Measurements from ENCODE around the gene MBP.
"Not testable (repeated sequence)": the region's sequence is repeated elsewhere in the genome, so short reads cannot be mapped to it uniquely, and the experiment has no call there.

The MBP gene

DNA sequence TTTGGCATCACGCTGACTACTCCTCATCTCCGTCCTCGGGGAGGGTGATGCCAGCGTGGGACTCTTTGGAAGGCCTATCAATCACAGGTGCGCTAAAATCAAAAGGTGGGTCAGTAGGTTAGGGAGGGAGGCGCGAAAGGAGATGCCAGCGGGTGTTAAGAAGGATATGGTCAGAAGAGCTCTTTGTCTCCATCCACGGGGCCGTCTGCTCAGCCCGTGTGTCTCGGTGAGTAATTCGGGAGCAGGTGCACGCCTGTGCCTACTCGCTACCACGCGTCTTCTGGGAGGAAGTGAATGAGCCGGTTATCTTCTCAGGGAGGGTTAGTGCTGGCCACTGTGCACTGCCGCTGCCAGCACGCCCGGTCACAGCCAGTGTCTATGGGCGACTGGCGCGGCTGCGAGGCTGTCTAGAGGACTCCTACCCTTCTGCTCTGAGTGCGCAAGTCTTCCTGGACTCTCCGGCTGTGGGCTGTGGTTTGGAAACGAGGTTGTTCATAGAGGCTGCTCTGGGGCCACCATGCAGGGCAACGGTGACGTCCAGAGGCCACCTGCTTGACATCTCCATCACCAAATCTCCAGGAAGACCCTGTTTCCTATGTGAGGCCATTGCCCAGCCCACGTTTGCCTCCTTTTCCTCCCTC, 153.4 kb downstream of the MBP start:
- no peak overlapping the region for H3K4me3 Mint-ChIP-seq
- peaks cover 10% of the 10 kb centered on the region for H3K36me3 Mint-ChIP-seq (ENCODE audit: low read depth)
- no peak overlapping the region for H3K27ac Mint-ChIP-seq
- H3K27me3 Mint-ChIP-seq = no peaks in the 10 kb centered on the region
- H3K4me1 Mint-ChIP-seq (ENCODE audit: low read depth) = peaks cover 5% of the 10 kb centered on the region
- H3K9me3 Mint-ChIP-seq = no peaks in the 10 kb centered on the region

DNA sequence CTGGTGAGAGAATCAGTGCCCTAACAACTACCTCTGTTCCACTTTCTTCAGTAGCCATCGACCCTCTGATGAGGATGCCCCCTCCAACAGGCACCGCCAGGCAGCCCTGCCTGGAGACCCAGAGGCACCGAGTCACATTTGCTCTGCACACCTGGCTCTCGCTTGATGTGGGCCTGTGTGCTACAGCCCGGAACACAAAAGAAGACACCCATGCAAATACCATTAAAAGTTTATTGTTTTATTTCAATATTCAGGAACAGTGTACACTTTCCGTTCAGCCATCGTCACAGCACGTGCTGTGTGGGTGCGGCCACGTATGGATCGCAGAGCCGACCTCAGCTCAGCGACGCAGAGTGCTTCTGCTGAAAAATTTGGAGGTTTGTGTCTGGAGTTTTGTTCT, 154.0 kb downstream of the MBP start:
- no peak overlapping the region for H3K4me3 Mint-ChIP-seq
- no peak overlapping the region for H3K27ac Mint-ChIP-seq
- H3K36me3 Mint-ChIP-seq (ENCODE audit: low read depth) = peaks cover 12% of the 10 kb centered on the region
- H3K4me1 Mint-ChIP-seq (ENCODE audit: low read depth) = peaks cover 5% of the 10 kb centered on the region
- no peaks in the 10 kb centered on the region for H3K9me3 Mint-ChIP-seq
- H3K27me3 Mint-ChIP-seq = no peaks in the 10 kb centered on the region

DNA sequence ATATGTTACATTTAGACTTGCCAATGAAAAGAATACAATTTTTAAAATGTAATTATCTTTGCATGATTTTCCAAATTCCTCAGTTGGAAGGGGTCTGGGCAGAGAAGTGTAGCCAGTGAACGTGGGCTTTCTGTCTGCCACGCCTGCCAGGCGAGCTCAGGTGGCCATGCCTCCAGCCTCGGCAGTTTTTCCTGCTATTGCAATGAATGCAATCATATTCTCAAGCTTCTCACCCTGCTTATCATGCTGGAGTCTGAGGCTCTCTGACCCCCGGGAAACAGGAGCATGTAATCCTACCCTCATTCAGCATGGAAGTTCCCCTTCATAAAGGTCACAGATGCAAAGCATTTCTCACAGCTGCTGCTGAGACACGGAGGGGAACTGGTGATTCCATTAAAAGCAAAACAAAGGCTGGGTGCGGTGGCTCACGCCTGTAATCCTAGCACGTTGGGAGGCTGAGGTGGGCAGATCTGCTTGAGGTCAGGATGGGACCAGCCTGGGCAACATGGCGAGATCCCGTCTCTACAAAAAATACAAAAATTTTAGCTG, 154.8 kb downstream of the MBP start:
- Mint-ChIP-seq H3K4me1 (ENCODE audit: low read depth) (no peaks in the 10 kb centered on the region), H3K27me3 (no peaks in the 10 kb centered on the region), H3K27ac (no peak overlapping the region), H3K36me3 (ENCODE audit: low read depth) (peaks cover 13% of the 10 kb centered on the region), H3K4me3 (no peak overlapping the region), H3K9me3 (no peaks in the 10 kb centered on the region)

DNA sequence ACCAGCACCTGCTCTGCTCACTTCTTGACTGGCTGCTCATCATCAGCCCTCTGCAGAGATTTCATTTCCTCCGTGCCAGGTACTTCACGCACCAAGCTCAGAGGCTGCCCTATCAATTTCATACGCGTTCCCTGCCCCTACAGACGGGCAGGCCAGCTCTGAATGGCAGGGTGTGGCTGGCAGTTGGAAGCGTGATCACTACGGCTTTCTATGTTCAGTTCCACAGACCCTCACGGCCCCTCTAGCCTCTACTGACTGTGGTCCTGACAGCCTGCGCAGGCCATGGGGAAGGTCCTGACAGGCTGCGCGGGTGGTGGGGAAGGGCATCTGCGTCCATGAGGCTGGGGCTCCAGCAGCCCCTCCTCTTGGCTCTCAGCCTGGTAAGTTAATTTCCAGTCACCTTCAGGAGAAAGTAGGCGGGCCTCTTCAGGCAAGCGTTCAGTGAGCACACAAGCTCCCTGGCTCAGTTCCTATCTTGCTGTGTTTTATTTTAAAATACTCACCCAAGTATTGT, 155.4 kb downstream of the MBP start:
- Mint-ChIP-seq H3K4me1 (ENCODE audit: low read depth) (no peaks in the 10 kb centered on the region), H3K27ac (no peak overlapping the region), H3K36me3 (ENCODE audit: low read depth) (peaks cover 13% of the 10 kb centered on the region), H3K27me3 (no peaks in the 10 kb centered on the region), H3K4me3 (no peak overlapping the region), H3K9me3 (no peaks in the 10 kb centered on the region)

DNA sequence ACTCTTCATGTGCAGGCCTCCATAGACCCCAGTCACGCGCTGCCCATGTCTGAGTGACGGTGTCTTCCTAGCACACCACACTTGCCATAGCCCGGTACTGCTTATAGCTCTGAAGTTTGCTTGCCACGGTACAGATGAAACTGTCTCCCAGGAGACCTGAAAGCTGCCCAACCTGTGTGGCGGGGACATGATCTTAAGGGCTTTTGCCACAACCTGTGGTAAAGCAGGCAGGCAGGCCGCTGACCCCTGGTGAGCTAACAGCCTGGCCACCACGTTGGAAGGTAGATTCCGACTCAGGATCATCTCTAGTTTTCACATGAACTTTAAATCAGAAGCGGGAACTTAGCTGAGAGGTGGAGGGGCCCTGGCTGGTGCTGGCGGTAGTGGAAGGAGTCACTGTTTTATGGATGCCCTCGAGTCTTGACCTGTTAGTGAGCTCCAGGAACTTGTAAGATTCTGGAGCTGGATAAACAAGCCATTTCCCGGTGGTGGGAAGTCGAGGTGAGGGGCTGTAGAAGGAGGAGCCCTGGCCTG, 156.9 kb downstream of the MBP start:
- H3K4me3 Mint-ChIP-seq = no peak overlapping the region
- peaks cover 9% of the 10 kb centered on the region for H3K4me1 Mint-ChIP-seq (ENCODE audit: low read depth)
- no peak overlapping the region for H3K27ac Mint-ChIP-seq
- peaks cover 18% of the 10 kb centered on the region for H3K36me3 Mint-ChIP-seq (ENCODE audit: low read depth)
- H3K9me3 Mint-ChIP-seq = no peaks in the 10 kb centered on the region
- no peaks in the 10 kb centered on the region for H3K27me3 Mint-ChIP-seq

DNA sequence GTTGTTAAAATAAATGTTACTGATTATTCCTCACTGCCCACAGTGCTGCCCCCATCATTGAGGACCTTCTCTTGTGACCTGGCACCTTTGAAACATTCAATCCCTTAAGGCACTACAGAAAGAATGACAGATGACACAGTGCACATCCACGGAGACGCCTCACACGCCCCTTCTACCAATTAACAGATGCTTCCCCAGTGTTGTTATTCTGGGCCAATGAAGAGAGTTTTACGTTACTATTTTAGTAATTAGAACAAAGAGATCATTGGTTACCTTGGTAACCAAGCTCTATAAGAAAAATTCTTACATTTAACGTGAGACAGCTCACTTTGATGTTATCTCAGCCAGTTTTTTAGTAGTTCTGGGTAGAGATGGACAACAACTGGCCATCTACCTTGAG, 158.2 kb downstream of the MBP start:
- no peaks in the 10 kb centered on the region for H3K27me3 Mint-ChIP-seq
- peaks cover 9% of the 10 kb centered on the region for H3K4me1 Mint-ChIP-seq (ENCODE audit: low read depth)
- no peak overlapping the region for H3K4me3 Mint-ChIP-seq

DNA sequence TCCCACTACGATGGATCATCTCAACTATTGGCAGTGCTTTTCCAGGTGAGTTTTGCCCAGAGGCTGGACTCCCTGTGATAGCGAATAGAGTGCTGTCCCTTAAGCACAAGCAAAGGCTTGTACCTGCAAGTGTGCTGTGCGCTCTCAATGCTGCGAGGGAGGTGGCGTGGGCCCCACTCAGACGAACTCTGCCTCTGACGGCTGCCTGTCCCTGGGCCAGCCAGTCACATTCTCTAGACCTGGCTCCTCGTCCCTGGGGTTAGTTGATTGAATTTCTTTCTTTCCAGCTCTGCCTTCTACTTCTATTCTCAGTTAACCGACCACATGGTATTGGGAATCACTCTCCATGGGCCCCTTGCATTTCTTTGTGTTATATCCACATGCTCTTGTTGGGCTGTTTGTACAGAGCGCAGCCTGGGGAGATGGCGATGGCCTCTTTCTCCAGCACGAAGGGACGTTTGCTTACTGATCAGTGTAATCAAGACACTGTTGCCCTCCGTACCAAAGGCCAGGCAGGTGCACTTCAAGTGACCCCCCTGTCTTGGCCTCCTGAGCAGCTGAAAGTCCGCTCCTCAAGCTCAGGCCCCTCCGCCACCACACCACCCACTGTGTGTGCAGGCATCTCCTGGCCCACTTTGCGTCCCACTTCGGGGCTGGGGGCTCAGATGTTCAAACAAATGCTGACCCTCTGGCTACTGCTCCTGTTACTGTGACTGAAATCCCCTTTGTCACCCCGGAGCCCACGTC, 158.9 kb downstream of the MBP start:
- H3K4me3 Mint-ChIP-seq = no peak overlapping the region
- no peak overlapping the region for H3K27ac Mint-ChIP-seq
- H3K36me3 Mint-ChIP-seq (ENCODE audit: low read depth) = peaks cover 14% of the 10 kb centered on the region
- H3K4me1 Mint-ChIP-seq (ENCODE audit: low read depth) = peaks cover 9% of the 10 kb centered on the region
- H3K27me3 Mint-ChIP-seq = no peaks in the 10 kb centered on the region
- no peaks in the 10 kb centered on the region for H3K9me3 Mint-ChIP-seq

More for the DNA sequence above, 158.2 kb downstream of the MBP start:
- no peaks in the 10 kb centered on the region for H3K9me3 Mint-ChIP-seq
- H3K27ac Mint-ChIP-seq = no peak overlapping the region
- peaks cover 14% of the 10 kb centered on the region for H3K36me3 Mint-ChIP-seq (ENCODE audit: low read depth)

DNA sequence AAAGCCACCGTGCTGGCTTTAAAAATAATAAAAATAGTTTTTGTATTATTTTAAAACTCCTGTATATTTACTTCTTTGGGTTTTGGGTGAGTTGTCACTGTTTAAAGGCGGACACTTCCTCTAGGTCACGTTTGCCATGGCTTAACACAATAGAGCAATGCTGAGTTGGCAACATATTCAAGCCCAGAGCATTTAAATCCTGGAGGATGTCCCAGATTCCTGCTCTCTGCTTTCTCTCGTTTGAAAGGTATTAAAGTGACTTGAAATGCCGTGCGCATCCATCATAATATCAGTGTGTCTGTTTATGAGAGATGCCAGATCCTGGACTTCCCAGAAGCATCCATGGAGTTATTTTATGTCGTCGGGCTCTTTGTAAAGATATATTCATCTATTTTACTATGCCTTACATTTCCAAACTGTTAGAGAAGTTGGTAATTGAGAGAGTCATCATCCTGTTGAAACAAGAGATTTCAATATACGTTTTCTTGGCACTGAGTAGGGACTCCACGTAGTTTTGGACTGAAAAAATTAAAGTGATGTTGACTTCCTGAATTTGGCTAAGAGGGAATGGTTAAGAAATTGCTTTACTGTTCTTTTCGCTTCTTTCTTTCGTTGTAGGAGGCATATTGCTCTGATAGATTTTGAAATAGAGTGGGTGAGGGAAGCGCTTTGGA, 159.6 kb downstream of the MBP start:
- H3K27ac Mint-ChIP-seq = no peak overlapping the region
- H3K36me3 Mint-ChIP-seq (ENCODE audit: low read depth) = peaks cover 16% of the 10 kb centered on the region
- H3K9me3 Mint-ChIP-seq = no peaks in the 10 kb centered on the region
- H3K4me3 Mint-ChIP-seq = no peak overlapping the region
- peaks cover 9% of the 10 kb centered on the region for H3K4me1 Mint-ChIP-seq (ENCODE audit: low read depth)
- H3K27me3 Mint-ChIP-seq = no peaks in the 10 kb centered on the region

DNA sequence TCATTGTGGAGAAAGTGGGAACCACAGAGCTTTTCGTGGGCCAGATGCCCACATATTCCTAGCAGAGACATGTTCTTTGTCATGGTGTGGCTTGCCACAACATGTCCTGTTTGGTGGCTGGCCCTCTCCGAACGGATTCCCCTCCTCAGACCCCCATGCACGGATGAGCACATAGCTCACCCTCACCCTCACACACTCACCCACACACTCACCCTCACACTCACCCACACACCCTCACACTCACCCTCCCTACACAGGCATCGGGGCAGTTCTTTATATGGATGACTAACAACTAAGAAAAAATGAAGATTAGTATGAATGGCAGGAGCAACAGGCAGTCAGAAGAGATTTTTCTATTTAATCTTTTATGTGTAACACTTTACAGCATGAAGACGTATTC, 160.3 kb downstream of the MBP start:
- H3K27ac Mint-ChIP-seq = no peak overlapping the region
- H3K9me3 Mint-ChIP-seq = no peaks in the 10 kb centered on the region
- H3K4me3 Mint-ChIP-seq = no peak overlapping the region
- H3K36me3 Mint-ChIP-seq (ENCODE audit: low read depth) = peaks cover 16% of the 10 kb centered on the region
- H3K27me3 Mint-ChIP-seq = no peaks in the 10 kb centered on the region
- H3K4me1 Mint-ChIP-seq (ENCODE audit: low read depth) = peaks cover 9% of the 10 kb centered on the region

DNA sequence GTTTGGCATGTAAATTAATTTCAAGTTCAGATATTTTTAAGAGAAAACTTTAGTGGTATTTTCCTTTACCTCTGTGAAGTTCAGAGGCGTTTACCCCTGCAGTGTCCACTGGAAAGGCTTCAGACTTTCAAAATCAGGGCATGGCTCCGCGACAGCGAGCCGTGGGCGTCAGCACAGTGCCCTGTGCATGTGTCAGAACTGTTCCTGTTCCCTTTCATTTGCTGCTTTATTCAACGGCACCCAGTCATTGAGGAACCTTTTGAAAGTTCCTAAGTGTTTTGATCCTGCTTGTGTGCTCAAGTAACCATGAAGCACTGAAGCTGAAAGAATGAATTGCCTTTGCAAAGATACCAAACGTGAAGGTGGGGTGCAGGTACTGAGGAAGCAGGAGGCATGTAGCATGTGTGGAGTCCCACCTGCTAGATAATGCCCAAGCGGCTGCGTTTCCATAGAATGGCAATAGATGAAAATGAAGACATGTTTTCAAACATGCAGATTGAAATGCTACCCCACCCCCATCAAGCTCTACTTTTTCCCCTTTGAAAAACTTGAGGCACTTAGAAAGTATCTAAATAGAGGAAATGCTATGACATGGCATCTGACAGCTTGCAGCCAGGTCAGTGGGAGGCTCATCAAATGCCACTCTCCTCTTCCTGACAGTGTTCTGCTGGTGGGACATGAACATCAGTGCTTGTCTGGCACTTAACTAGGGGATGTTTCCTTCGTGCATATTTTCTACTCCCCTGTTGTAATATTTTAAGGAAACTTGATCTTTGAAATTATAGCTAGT, 161.6 kb downstream of the MBP start:
- H3K36me3 Mint-ChIP-seq (ENCODE audit: low read depth) = peaks cover 16% of the 10 kb centered on the region
- no peak overlapping the region for H3K27ac Mint-ChIP-seq
- H3K4me1 Mint-ChIP-seq (ENCODE audit: low read depth) = peaks cover 9% of the 10 kb centered on the region
- H3K9me3 Mint-ChIP-seq = no peaks in the 10 kb centered on the region
- H3K27me3 Mint-ChIP-seq = no peaks in the 10 kb centered on the region
- H3K4me3 Mint-ChIP-seq = no peak overlapping the region

DNA sequence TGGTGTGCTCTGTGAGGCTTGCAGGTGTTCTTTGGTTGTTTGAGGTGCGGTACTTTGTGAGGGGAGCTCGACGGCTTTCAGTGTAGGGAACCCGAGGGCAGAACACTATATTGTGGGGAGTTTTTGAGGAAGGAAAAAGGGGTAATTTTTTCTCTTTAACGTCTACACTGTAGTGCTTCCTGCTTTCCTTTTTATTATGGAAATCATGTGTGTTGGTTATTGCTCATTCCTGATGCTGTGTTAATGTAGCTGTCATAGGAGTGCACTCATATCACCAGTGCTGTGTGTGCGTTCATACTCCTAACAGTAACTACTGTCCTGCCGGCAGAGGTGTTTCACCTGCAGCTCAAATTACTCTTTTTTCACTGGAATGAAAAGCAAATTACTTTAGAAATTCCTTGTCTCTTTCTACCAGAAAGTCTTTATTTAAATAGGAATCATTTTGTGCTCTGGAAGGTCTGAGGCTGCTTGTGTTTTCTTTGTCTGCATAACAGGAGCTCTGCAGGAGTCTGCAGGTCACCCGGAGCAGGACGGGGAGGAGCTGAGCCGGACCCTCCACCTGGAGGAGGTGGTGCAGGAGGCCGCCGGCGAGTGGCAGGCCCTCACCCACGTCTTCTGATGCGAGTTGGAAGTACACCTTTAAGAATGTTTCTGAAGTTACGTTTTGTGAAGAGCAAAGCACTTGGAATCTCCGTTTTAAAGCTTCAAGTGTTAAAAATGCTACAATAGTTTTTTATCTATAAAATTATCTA, 164.7 kb downstream of the MBP start:
- H3K36me3 Mint-ChIP-seq (ENCODE audit: low read depth) = peaks cover 28% of the 10 kb centered on the region
- H3K27ac Mint-ChIP-seq = no peak overlapping the region
- H3K9me3 Mint-ChIP-seq = no peaks in the 10 kb centered on the region
- peaks cover 31% of the 10 kb centered on the region for H3K4me1 Mint-ChIP-seq (ENCODE audit: low read depth)
- H3K27me3 Mint-ChIP-seq = no peaks in the 10 kb centered on the region
- H3K4me3 Mint-ChIP-seq = no peak overlapping the region

DNA sequence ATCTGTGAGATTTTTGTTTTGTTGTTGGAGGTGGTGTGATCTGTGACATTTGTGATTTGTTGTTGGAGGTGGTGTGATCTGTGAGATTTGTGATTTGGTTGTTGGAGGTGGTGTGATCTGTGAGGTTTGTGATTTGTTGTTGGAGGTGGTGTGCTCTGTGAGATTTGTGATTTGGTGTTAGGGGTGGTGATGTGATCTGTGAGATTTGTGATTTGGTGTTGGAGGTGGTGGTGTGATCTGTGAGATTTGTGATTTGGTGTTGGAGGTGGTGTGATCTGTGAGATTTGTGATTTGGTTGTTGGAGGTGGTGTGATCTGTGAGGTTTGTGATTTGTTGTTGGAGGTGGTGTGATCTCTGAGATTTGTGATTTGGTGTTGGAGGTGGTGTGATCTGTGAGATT, 165.3 kb downstream of the MBP start:
- peaks cover 37% of the 10 kb centered on the region for H3K4me1 Mint-ChIP-seq (ENCODE audit: low read depth)
- not testable (repeated sequence) for H3K4me3 Mint-ChIP-seq, H3K27ac Mint-ChIP-seq, H3K9me3 Mint-ChIP-seq, H3K27me3 Mint-ChIP-seq
- peaks cover 34% of the 10 kb centered on the region for H3K36me3 Mint-ChIP-seq (ENCODE audit: low read depth)

DNA sequence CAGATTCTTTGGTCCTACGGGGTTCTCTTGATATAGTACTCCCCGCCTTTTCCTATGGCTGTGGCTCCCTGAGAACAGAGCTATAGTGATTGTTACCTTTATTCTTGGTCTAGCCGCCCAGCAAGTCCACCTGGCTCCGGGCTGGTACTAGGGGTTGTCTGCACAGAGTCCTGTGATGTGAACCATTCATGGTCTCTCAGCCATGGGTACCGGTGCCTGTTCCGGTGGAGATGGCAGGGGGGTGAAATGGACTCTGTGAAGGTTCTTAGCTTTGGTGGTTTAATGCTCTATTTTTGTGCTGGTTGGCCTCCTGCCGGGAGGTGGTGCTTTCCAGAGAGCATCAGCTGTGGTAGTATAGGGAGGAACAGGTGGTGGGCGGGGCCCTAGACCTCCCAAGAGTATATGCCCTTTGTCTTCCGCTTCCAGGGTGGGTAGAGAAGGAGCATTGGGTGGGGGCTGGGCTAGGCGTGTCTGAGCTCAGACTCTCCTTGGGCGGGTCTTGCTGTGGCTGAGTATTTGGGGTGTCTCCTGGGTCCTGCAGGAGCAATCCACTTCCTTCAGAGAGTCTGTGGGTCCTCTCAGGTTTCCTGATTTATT, 166.9 kb downstream of the MBP start:
- not testable (repeated sequence) for H3K4me3 Mint-ChIP-seq, H3K27me3 Mint-ChIP-seq, H3K9me3 Mint-ChIP-seq, H3K27ac Mint-ChIP-seq
- Mint-ChIP-seq H3K4me1 (ENCODE audit: low read depth) (peaks cover 36% of the 10 kb centered on the region), H3K36me3 (ENCODE audit: low read depth) (peaks cover 43% of the 10 kb centered on the region)
